GM19193 (cell line): ENCODE measurements around the gene PEMT.

Source experiments
- POLR2A ChIP-seq: IDR thresholded peaks from 4 replicates; pipeline ENCODE4 v1.6.1; 2011; ENCODE audit not compliant: insufficient read depth, insufficient read length; ENCODE audit errors: extremely low read depth

Gene PEMT

GRCh38 chr17:17492085-17492484 lies 99.4 kb downstream of the PEMT start:
- no peak for TF ChIP-seq POLR2A

GRCh38 chr17:17491546-17491988 lies 99.9 kb downstream of the PEMT start:
- no peak for TF ChIP-seq POLR2A

GRCh38 chr17:17491031-17491471 lies 100.5 kb downstream of the PEMT start:
- TF ChIP-seq POLR2A: no peak

- TF ChIP-seq POLR2A: no peak
Measured at GRCh38 chr17:17487998-17488397, 103.5 kb downstream of the PEMT start.

GRCh38 chr17:17485420-17485819 lies 106.1 kb downstream of the PEMT start:
- no peak for TF ChIP-seq POLR2A

- no peak for TF ChIP-seq POLR2A
Measured at GRCh38 chr17:17484451-17484899, 107.0 kb downstream of the PEMT start.

- no peak for TF ChIP-seq POLR2A
Measured at GRCh38 chr17:17481860-17482259, 109.6 kb downstream of the PEMT start.

- TF ChIP-seq POLR2A: no peak
Measured at GRCh38 chr17:17480593-17481148, 110.8 kb downstream of the PEMT start.

GRCh38 chr17:17479209-17479608 lies 112.3 kb downstream of the PEMT start:
- no peak for TF ChIP-seq POLR2A

GRCh38 chr17:17476865-17477467 lies 114.5 kb downstream of the PEMT start, which contains the start of gene MED9:
Gene MED9 (plus strand): TSS chr17:17477000. CDS start chr17:17477042, 42 bp downstream.
- TF ChIP-seq POLR2A: peak; percentile 83

- no peak for TF ChIP-seq POLR2A
Measured at GRCh38 chr17:17474341-17474740, 117.2 kb downstream of the PEMT start.

GRCh38 chr17:17472333-17472920 lies 119.1 kb downstream of the PEMT start:
- TF ChIP-seq POLR2A: no peak

GRCh38 chr17:17469996-17470395 lies 121.5 kb downstream of the PEMT start:
- TF ChIP-seq POLR2A: no peak

GRCh38 chr17:17469358-17469757 lies 122.2 kb downstream of the PEMT start:
- no peak for TF ChIP-seq POLR2A

GRCh38 chr17:17468217-17469010 lies 123.1 kb downstream of the PEMT start:
- TF ChIP-seq POLR2A: no peak

- no peak for TF ChIP-seq POLR2A
Measured at GRCh38 chr17:17467720-17468119, 123.8 kb downstream of the PEMT start.

- no peak for TF ChIP-seq POLR2A
Measured at GRCh38 chr17:17467016-17467415, 124.5 kb downstream of the PEMT start.
